Measurements from ENCODE around the gene YEATS2. TPM values are rescaled to one million over a fixed set of nuclear protein-coding genes. Genes with fewer than 3 reads are reported as not detected.
"Not testable (repeated sequence)": the region's sequence is repeated elsewhere in the genome, so short reads cannot be mapped to it uniquely, and the experiment has no call there.

YEATS2 gene
- total RNA-seq, 1 donor from 2014 or later, result 44.5 TPM

GRCh38 chr3:183711516-183711915, 13.9 kb downstream of the YEATS2 start:
- intact Hi-C loops (cut with micrococcal nuclease), result no loop called here

- intact Hi-C loops (cut with micrococcal nuclease), result no loop called here
These were observed 17.0 kb downstream of the YEATS2 start for GRCh38 chr3:183714622-183715021.

GRCh38 chr3:183718012-183718411, 20.4 kb downstream of the YEATS2 start:
- intact Hi-C loops (cut with micrococcal nuclease), result no loop called here

GRCh38 chr3:183725387-183725786, 27.8 kb downstream of the YEATS2 start:
- intact Hi-C loops (cut with micrococcal nuclease), result no loop called here

- intact Hi-C loops (cut with micrococcal nuclease), result no loop called here
These were observed 30.6 kb downstream of the YEATS2 start for GRCh38 chr3:183728204-183728603.

GRCh38 chr3:183730361-183730760, 32.8 kb downstream of the YEATS2 start:
- intact Hi-C loops (cut with micrococcal nuclease), result no loop called here

GRCh38 chr3:183731611-183732010, 34.0 kb downstream of the YEATS2 start:
- intact Hi-C loops (cut with micrococcal nuclease), result no loop called here

- intact Hi-C loops (cut with micrococcal nuclease), result no loop called here
These were observed 36.0 kb downstream of the YEATS2 start for GRCh38 chr3:183733553-183733952.

- intact Hi-C loops (cut with micrococcal nuclease), result no loop called here
These were observed 37.3 kb downstream of the YEATS2 start for GRCh38 chr3:183734750-183735494.

- intact Hi-C loops (cut with micrococcal nuclease), result no loop called here
These were observed 39.5 kb downstream of the YEATS2 start for GRCh38 chr3:183737116-183737515.

GRCh38 chr3:183740154-183740553, 42.6 kb downstream of the YEATS2 start:
- intact Hi-C loops (cut with micrococcal nuclease), result not testable (repeated sequence)

- intact Hi-C loops (cut with micrococcal nuclease), result no loop called here
These were observed 45.6 kb downstream of the YEATS2 start for GRCh38 chr3:183743231-183743630.

GRCh38 chr3:183745300-183746098, 47.9 kb downstream of the YEATS2 start:
- intact Hi-C loops (cut with micrococcal nuclease), result no loop called here

GRCh38 chr3:183754052-183754451, 56.5 kb downstream of the YEATS2 start:
- intact Hi-C loops (cut with micrococcal nuclease), result no loop called here

GRCh38 chr3:183762304-183762703, 64.7 kb downstream of the YEATS2 start:
- intact Hi-C loops (cut with micrococcal nuclease), result no loop called here

- intact Hi-C loops (cut with micrococcal nuclease), result no loop called here
These were observed 67.5 kb downstream of the YEATS2 start for GRCh38 chr3:183764847-183765731.

- intact Hi-C loops (cut with micrococcal nuclease), result loop anchor here (1.0 to 2.0 kb wide), 2 partner anchors 129 to 206 kb away; no protein-coding TSS in a partner anchor
These were observed 68.5 kb downstream of the YEATS2 start for GRCh38 chr3:183766107-183766506.

GRCh38 chr3:183766745-183767606, 69.4 kb downstream of the YEATS2 start:
- intact Hi-C loops (cut with micrococcal nuclease), result loop anchor here (1.0 to 2.0 kb wide), 13 partner anchors 69 to 645 kb away; partner anchors contain the start of genes KLHL6 and PARL

GRCh38 chr3:183768114-183768513, 70.5 kb downstream of the YEATS2 start:
- intact Hi-C loops (cut with micrococcal nuclease), result no loop called here

- intact Hi-C loops (cut with micrococcal nuclease), result no loop called here
These were observed 71.9 kb downstream of the YEATS2 start for GRCh38 chr3:183769453-183769852.

All from T-helper 1 cell treated with Interleukin-12 subunit alpha and Interleukin-12 subunit beta and Interleukin-4 antibody, amounts not matched to agents 30 ng/mL and 1 ng/mL, for 36 hours (primary cell).